HG03108 (cell line): Measurements from ENCODE around the gene SWSAP1.
"Not testable (repeated sequence)": the region's sequence is repeated elsewhere in the genome, so short reads cannot be mapped to it uniquely, and the experiment has no call there.

ENCODE experiments used
- ATAC-seq: cut with Tn5 transposase; IDR thresholded peaks from one replicate; pipeline ENCODE4 v1.9.1; 2021; ENCODE audit warnings: moderate library complexity; ENCODE audit not compliant: unreplicated experiment

SWSAP1 gene

DNA sequence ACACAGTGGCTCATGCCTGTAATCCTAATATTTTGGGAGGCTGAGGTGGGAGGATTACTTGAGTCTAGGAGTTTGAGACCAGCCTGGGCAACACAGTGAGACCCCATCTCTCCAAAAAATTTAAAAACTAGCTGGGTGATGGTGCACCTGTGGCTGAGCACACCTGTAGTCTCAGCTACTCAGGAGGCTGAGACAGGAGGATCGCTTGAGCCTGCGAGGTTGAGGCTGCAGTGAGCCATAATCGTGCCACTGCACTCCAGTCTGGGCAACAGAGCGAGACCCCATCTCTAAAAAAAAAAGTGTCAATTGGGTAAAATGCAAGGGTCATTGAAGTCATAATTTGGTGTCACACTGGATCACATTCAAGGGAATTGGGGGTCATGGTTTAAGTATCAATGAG, 20.4 kb upstream of the SWSAP1 start:
- ATAC-seq = not testable (repeated sequence)

DNA sequence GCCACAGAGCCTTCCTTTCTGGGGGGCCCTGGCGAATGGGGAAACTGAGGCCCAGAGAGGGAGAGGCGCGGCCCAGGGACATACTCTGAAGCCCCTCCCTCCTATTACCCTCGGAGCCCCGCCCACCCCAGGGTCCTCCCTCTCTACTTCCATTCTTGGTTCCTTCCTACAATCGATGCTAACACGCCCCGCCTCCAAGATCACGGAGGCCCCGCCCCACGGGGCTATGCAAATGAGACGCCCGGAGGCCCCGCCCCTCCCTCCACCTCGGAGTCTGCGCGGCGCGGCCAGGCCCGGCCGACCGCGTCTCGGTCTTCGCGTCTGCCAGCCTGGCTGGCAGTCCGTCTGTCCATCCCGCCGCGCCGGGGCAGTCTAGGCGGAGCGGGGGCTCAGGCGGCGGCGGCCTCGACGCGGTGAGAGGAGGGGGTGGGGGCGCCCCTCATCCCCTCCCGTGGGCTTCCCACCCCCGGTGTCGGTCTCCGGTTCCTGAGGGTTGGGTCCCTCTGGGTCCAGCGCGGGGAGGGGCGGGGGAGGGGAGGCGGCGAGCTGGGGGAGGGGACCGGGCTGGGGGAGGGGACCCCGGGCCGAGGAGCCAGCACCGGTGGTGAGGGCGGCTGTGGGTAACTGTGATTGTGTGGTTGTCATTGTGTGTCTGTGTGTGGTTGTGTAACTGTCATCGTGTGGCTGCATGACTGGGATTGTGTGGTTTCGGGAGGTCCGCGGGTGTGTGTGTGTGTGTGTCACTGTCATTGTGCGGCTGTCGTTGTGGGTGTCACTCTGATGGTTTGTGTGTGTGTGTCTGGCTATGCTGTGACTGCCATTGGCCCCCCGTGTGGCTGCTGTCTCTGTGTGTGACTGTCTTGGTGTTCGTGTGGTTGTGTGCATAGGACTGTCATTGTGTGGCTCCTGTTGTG, 19.0 kb upstream of the SWSAP1 start, which contains the start of gene PLPPR2:
TSS of gene PLPPR2 (plus strand) at position 273 of the 914 bp plus-strand sequence. CDS start 2,242 bp downstream, outside the sequence.
- ATAC-seq = no peak

DNA sequence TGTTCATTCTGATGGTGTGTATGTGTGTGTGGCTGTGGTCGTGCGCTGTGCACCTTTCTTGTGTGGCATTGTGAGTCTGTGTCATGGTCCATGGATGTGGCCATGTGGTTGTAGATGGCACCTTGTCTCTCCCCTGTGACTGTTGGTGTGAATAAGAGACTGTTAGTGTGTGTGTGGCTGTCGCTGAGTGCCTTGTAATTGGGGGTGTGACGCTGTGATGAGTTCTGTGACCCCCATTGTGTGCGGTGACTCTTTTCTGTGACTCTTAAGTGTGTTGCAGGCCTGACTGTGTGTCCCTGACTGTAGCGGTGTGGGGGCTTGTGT, 18.4 kb upstream of the SWSAP1 start:
- no peak for ATAC-seq

DNA sequence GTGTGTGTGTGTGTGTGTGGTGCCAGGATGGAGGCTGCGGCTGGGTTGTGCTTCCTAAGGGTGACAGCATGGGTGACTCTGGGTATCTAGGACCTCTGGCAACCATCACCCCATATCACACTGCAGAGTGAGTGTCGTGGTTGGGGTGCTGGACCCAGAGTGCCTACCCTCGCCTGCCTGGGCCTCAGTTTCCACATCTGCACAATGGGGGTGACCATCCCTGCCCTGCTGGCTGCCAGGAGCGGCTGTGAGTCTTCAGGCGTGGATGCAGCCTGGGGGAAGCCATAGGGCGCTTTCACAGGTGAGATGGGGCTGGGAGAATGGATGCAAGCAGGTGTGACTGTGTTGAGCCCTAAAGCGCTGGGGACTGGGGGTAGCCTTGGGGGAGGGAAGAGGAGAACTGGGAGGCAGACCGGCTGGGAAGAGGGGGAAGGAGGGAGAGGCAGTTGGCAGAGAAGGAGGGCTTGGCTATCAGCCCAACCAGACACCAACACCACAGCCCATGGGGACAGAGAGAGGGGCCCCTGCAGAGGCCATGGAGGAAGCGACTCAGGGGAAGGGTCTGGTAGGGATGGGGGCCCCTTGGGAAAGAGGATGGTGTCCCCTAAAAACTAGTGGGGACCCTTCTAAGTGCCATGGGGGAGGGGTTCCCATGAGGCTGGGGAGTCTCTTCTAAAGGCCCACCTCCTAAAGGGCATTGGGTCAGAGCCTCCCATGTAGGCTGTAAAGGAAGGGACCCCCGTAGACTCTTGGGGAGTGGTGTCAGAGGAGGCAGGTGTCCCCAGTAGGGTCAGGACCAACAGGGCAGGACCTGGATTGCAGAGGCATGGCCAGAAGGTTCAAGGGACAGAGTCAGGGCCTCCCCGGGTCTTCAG, 17.6 kb upstream of the SWSAP1 start:
- ATAC-seq = no peak

DNA sequence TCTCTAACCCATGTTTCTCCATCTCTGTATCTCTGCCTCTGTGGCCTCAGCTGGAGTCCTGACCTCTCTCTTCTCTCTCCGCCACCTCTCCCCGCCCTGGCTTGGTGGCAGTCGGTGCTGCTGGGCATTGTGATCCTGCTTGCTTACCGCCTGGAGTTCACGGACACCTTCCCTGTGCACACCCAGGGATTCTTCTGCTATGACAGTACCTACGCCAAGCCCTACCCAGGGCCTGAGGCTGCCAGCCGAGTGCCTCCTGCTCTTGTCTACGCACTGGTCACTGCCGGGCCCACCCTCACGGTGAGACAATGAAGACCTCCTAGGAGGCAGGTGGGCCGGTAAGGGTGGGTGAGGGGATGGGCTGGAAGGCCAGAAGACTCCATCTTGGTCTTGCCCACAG, 15.0 kb upstream of the SWSAP1 start:
- ATAC-seq = no peak

DNA sequence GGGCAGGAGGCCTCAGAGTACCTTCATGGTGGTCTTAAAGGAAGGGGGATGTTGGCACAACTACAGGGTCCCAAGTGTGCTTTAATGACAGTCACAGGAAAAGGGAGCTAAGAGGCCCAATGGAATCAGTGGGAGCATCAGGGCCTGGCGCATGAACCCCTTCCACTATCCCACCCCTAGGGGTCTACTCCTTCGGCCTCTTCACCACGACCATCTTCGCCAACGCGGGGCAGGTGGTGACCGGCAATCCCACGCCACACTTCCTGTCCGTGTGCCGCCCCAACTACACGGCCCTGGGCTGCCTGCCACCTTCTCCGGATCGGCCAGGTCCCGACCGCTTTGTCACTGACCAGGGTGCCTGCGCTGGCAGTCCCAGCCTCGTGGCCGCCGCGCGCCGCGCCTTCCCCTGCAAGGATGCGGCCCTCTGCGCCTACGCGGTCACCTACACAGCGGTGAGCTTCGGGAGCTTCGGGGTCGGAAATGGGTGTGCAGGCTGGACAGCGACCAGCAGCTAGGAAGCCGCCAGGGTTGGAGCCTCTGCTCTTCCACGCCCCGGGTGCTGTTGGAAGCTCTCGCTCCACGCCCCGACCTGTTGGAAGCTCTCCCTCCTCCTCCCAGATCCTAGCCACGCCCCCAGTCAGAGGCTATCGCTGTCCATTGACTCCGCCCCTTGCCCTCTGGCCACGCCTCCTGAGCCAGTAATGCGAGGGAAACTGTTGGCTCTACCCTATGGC, 13.3 kb upstream of the SWSAP1 start:
- no peak for ATAC-seq

DNA sequence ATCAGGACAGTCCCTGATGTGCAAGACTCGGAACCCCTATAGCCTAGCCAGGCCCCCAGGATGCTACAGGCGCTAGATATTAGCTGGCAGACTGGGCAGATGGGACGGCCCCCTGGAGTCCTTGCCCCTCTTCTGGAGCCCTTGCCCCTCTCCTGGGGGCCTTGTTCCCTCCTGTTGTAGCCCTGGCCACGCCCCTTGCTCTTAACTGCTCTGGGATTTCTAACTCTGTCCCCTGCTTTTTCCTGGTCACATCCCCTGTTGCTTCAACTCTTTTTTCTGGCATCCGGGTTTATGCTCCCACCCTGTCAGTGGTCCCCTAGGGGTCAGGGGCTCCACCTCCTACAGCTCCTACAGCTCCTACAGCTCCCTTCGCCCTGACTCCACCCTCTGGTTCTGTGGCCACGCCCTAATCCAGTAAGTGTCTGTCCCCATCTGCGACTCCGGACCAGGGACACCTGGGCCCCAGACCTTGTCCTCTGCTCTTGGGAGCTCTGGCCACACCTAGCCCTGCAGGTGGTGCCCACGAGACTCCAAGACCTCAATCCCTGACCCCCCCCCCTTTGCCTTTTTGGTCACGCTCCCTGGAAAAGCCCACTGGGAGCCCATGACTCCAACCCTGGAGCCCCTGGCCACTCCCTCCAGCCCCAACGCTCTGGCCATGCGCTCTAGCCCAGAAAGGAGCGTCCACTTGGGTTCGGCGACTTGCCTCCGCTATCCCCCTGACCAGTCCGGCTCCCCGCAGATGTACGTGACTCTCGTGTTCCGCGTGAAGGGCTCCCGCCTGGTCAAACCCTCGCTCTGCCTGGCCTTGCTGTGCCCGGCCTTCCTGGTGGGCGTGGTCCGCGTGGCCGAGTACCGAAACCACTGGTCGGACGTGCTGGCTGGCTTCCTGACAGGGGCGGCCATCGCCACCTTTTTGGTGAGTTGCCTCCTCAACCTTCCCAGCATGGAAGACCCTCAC, 12.4 kb upstream of the SWSAP1 start:
- ATAC-seq = no peak

DNA sequence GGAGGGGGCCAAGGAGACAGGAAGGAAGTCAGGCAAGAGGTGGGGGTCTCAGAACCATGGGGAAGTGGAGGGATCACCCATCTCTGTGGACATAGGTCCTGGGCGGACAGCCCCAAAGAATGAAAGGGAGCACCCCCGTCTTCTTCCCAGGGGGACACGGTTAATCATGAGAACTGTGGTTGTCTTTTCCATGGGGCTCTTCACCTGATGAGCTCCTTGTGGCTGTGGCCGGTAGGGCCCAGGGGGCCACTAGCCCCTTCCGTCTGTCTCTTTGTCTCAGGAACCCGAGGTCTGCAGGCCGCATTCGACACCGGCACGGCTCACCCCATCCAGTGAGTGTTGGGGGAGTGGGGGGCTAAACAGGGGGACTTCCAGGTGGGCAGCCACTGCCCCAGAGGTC, 10.6 kb upstream of the SWSAP1 start:
- ATAC-seq = no peak

DNA sequence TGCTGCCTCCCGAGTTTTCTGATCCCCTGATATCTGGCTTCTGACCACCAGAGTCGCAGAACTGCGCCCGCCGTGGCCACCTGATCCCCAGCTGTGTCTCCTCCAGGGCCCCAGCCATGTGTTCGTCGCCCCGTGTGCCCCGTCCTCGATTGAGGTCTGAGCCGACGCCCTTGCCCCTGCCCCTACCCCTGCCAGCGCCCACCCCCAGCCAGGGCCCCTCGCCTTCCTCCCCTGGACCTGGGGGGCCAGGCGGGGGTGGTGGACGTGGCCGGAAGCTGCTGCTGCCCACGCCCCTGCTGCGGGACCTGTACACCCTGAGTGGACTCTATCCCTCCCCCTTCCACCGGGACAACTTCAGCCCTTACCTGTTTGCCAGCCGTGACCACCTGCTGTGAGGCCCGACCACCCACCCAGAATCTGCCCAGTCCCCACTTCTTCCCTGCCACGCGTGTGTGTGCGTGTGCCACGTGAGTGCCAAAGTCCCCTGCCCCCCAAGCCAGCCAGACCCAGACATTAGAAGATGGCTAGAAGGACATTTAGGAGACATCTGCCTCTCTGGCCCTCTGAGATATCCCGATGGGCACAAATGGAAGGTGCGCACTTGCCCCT, 10.1 kb upstream of the SWSAP1 start:
- no peak for ATAC-seq

DNA sequence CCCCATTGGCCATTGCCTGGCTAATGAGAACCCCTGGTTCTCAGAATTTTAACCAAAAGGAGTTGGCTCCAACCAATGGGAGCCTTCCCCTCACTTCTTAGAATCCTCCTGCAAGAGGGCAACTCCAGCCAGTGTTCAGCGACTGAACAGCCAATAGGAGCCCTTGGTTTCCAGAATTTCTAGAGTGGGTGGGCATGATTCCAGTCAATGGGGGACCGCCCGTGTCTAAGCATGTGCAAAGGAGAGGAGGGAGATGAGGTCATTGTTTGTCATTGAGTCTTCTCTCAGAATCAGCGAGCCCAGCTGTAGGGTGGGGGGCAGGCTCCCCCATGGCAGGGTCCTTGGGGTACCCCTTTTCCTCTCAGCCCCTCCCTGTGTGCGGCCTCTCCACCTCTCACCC, 9.5 kb upstream of the SWSAP1 start:
- ATAC-seq = no peak

DNA sequence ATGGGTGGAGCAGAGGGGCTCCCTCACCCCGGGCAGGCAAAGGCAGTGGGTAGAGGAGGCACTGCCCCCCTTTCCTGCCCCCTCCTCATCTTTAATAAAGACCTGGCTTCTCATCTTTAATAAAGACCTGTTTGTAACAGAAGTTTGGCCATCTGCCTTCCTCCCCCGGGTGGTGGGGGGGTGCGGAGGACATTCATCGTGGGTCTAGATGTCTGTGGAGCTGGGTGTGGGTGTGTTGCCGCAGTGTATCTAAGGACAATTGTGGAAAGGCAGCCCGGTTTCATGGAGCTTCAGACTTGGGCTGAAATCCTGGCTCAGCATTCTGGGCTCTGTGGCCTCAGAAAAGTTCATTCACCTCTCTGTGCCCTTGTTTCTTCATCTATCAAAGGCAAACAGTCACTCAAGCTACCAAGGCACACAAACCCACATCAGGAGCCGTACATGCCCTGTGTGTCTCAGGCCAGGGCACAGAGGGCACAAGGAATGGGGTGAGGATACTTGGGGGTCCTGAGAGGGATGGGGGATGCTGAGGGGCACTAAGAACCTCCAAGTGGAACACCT, 8.8 kb upstream of the SWSAP1 start:
- ATAC-seq = no peak

DNA sequence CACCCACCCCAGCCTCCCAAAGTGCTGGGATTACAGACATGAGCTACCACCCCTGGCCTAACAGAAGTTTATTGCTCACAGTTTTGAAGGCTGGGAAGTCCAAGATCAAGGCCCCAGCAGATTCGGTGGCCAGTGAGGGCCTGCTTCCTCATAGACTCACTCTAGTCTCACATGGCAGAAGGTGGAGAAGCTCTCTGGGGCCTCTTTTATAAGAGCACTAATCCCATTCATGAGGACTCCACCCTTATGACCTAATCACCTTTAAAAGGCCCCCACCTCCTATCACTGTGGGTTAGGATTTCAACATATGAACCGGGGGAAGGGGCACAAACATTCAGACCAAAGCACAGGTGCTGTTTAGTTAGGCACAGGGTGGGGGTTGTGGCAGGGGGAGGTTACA, 6.9 kb upstream of the SWSAP1 start:
- no peak for ATAC-seq

DNA sequence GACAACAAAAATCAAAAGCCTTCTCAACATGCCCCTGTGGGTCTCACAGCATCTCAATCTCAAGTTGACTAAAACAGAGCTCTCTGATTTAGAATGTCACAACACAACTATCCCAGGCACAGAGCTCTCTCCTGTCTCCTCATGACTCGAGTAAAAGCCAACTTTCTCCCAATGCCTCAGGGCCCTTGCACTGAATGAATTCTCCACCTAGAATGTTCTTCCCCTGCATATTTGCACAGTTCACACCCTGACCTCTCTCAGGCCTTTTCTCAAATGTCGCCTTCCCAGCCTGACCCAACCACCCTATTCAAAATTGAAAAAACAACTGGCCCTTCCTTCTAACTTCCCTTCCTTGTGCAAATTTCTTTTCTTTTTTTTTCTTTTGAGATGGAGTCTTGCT, 3.7 kb upstream of the SWSAP1 start:
- ATAC-seq = no peak

DNA sequence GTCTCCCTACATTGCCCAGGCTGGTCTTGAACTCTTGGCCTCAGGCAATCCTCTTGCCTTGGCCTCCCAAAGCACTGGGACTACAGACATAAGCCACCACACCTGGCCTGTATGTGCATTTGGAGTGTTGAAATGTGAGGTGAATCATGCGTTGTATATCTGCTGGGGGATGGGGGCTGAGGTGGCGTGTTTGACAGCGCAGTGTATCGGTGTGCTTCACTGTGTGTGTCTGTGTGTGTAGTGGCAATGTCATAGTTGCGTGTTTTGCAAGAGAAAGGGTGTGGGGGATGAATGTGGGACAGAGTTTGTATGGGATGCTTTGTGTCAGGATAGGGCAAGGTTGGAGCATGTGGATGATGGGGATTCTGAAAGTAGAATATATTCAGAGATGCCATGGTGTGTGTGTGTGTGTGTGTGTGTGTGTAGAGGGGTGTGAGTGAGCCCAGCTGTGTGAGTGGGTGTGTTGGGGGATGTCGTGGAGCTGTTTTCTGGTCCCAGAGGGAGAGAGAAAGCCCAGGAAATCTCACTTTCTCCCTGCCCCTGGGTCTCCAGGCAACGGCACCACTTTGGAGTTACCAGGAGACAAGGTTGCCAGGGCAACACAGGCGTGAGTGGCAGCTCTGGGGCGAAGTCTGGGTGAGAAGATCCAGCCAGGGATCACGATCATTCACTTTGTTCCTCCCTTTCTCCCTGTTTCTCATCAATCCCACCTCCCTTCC, 1.1 kb upstream of the SWSAP1 start:
- no peak for ATAC-seq

DNA sequence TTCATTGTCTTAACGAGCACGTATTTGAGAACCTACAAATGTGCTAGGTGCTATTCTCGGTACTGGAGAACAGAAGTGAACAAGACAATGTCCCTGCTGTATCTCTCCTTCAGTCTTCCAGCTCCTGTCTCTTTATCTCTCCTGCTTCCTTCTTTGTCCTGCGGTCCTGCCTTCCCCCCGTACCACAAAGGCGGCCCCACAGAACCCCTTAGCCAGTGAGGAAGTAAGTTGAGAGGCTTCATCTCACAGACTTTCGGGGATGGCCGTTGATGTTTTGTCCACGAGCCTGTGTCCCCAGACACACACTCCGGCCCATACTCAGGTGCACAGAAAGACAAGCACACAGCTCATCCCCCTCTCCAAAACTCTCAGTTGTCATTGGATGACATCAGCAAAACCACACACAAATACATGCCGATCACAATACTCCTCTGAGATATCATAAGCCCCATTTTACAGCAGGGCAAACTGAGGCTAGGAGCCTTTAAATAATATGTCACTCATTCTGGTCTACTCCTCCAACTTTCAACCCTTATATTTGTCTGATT, 507 bp upstream of the SWSAP1 start:
- ATAC-seq = no peak

DNA sequence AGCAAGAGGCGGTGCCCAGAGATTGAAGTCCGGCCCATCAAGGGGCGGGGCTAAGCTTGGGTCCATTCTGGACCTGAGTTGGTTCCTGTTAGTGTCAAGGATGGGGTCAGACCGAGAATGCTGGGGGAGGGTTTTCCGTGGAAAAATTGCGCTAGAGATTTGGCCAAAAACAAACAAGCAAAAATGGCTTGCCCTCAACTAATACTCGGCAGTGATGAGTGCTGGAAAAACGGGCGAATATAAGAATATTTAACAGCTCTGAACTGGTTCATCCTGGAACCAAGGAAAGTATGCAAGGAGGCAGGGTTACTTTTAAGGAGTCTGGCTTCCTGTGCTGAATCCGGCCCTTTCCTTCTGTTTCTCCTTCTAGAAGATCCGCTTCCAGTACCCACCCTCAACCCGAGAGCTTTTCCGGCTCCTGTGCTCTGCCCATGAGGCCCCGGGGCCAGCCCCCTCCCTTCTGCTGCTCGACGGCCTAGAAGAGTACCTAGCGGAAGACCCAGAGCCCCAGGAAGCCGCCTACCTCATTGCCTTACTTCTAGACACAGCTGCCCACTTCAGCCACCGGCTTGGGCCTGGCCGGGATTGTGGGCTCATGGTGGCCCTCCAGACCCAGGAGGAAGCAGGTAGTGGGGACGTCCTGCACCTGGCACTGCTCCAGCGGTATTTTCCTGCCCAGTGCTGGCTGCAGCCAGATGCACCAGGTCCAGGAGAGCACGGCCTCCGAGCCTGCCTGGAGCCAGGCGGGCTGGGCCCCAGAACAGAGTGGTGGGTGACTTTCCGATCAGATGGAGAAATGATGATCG, 880 bp downstream of the SWSAP1 start:
- no peak for ATAC-seq

DNA sequence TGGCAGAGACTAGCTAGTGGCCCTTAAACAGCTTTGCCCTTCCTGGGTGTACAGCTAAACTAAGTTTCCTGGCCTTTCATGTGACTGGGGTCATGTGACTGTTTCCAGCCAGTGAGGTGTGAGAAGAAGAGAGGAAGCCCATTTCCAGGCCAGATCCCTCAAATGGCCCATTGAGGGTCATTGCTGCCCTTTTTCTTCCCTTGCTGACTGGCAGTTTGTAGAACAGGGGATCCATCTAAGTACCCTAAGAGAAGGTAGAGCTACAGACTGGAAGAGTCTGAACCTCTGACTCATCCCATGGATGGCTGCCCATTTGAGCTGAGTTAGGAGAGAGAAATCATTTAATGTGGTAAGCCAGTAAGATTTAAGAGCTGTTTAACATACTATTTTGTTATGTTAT, 2.8 kb downstream of the SWSAP1 start:
- ATAC-seq = no peak

DNA sequence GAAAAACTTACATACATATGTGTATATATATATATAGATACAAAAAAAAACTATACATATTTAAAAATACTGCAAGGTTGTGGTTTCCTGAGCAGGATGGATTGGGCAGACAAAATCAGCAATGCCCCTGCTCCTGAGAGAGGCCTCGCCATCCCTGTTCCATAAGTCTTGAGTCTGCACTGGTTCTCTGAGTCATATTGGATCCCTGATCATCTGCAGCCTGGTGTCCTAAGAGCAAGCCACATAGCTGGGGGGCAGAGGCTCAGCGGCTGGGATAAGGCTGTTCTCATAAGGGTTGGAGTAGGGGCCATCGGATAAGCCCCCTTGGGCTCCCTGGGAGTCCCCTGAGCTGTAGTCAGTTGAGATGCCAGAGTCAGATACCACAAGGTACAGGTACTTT, 3.3 kb downstream of the SWSAP1 start:
- ATAC-seq = no peak
